Endothelial cell of umbilical vein (primary cell): Measurements from ENCODE around the gene CTNND1. TPM values are rescaled to one million over a fixed set of nuclear protein-coding genes. Genes with fewer than 3 reads are reported as not detected.

Source experiments
- BruUV-seq: library from RNA; stranded (reverse); fragments of 400-500 nt; replicated peaks from 2 replicates; lab custom pipeline; 2021; lab: Mats Ljungman, UMichigan
- CTCF ChIA-PET: fragments of 300-600, 350-600 bp; sonication (Branson Sonifier 250); formaldehyde crosslinking; loops from one replicate; lab custom pipeline; 2021; ENCODE audit warnings: antibody characterized with exemption, inconsistent platforms; lab: Charles Lee
- POLR2A ChIA-PET: fragments of 300-600, 350-600 bp; sonication (Branson Sonifier 250); formaldehyde crosslinking; loops from one replicate; lab custom pipeline; 2021; ENCODE audit warnings: antibody characterized with exemption, inconsistent platforms; lab: Charles Lee
- DNase-seq: peaks from one replicate; pipeline ENCODE4 v3.0.0-alpha.2; 2011; ENCODE audit warnings: low read depth, low spot score
- FAIRE-seq: peaks from 2 replicates; lab custom pipeline; 2011; peaks lifted over from hg19 to GRCh38; lab: Jason Lieb, UNC
- H2AFZ ChIP-seq: 2 replicates; pipeline ENCODE4 v1.6.0; 2012; ENCODE audit warnings: low read depth, low read length, control low read depth, inconsistent platforms
- H3K27ac ChIP-seq: 2 replicates; pipeline ENCODE4 v1.5.1; 2011; ENCODE audit warnings: low read depth, mild to moderate bottlenecking, control low read depth, low read length, moderate library complexity; ENCODE audit not compliant: insufficient read depth
- H3K27me3 ChIP-seq, 2 experiments: 2 replicates each; pipeline versions ENCODE4 v1.6.0 to v1.6.1; 2011; ENCODE audit warnings: low read length in 2 of 2, mixed read lengths in 1 of 2; ENCODE audit not compliant: control insufficient read depth in 2 of 2, insufficient read depth in 2 of 2
- H3K36me3 ChIP-seq, 2 experiments: 2 replicates in 1 of 2; 3 replicates in 1 of 2; pipeline ENCODE4 v1.5.1; 2011; ENCODE audit warnings: low read length in 2 of 2, mild to moderate bottlenecking in 1 of 2, moderate library complexity in 1 of 2; ENCODE audit not compliant: control insufficient read depth in 2 of 2, insufficient read depth in 2 of 2; ENCODE audit errors: extremely low read depth in 1 of 2
- H3K4me1 ChIP-seq: 3 replicates; pipeline ENCODE4 v1.5.1; 2011; ENCODE audit warnings: mild to moderate bottlenecking, low read length; ENCODE audit not compliant: control insufficient read depth, insufficient read depth; ENCODE audit errors: extremely low read depth
- H3K4me2 ChIP-seq: 2 replicates; pipeline ENCODE4 v1.6.1; 2011; ENCODE audit warnings: low read length, control low read depth, mixed read lengths; ENCODE audit not compliant: insufficient read depth
- H3K4me3 ChIP-seq, 3 experiments: fragments of 200-600 bp in 1 of 3; sonication (generic), shearing (Covaris generic) in 1 of 3; replicated peaks in 1 of 3; 2 replicates each; pipeline ENCODE4 v1.5.1; 2011 to 2016; ENCODE audit warnings: control low read depth in 3 of 3, low read length in 3 of 3, mild to moderate bottlenecking in 2 of 3, inconsistent platforms in 1 of 3, low read depth in 1 of 3, moderate library complexity in 1 of 3; ENCODE audit not compliant: insufficient read depth in 1 of 3
- H3K79me2 ChIP-seq: 2 replicates; pipeline ENCODE4 v1.6.0; 2012; ENCODE audit warnings: low read length, inconsistent platforms; ENCODE audit not compliant: control insufficient read depth, insufficient read depth
- H3K9ac ChIP-seq: replicated peaks from 2 replicates; pipeline ENCODE3; 2011; ENCODE audit warnings: low read length, control low read depth; ENCODE audit not compliant: insufficient read depth; ENCODE audit errors: extremely low read depth
- H3K9me1 ChIP-seq: replicated peaks from 3 replicates; pipeline ENCODE4 v1.6.0; 2011; ENCODE audit warnings: mild to moderate bottlenecking, low read length; ENCODE audit not compliant: control insufficient read depth, insufficient read depth; ENCODE audit errors: extremely low read depth
- H3K9me3 ChIP-seq: replicated peaks from 2 replicates; pipeline ENCODE4 v1.5.1; 2012; ENCODE audit warnings: low read length, inconsistent platforms; ENCODE audit not compliant: control insufficient read depth, insufficient read depth
- H4K20me1 ChIP-seq: replicated peaks from 2 replicates; pipeline ENCODE3; 2011; ENCODE audit warnings: mild to moderate bottlenecking, low read length; ENCODE audit not compliant: control insufficient read depth, insufficient read depth; ENCODE audit errors: extremely low read depth
- CTCF ChIP-seq, 2 donors: IDR thresholded peaks; 1 replicate in 1 of 2; 2 replicates in 1 of 2; pipeline ENCODE4 v1.5.1; 2011; ENCODE audit warnings: low read length in 2 of 2, mild to moderate bottlenecking in 2 of 2, moderate library complexity in 2 of 2, control low read depth in 1 of 2, inconsistent platforms in 1 of 2, low read depth in 1 of 2; ENCODE audit not compliant: insufficient read depth in 1 of 2; ENCODE audit errors: extremely low read depth in 1 of 2
- FOS ChIP-seq: IDR thresholded peaks from 2 replicates; pipeline ENCODE4 v1.6.1; 2011; ENCODE audit warnings: mild to moderate bottlenecking, low read length, moderate library complexity, borderline replicate concordance; ENCODE audit not compliant: insufficient read depth
- GATA2 ChIP-seq: IDR thresholded peaks from 2 replicates; pipeline ENCODE4 v1.7.0; 2011; ENCODE audit warnings: low read depth, mild to moderate bottlenecking, moderate library complexity, mixed read lengths, low read length; ENCODE audit not compliant: insufficient read length, insufficient read depth
- JUN ChIP-seq: IDR thresholded peaks from 2 replicates; pipeline ENCODE4 v1.6.1; 2011; ENCODE audit warnings: borderline replicate concordance, low read depth; ENCODE audit not compliant: insufficient read length, insufficient read depth
- MYC ChIP-seq: IDR thresholded peaks from one replicate; pipeline ENCODE4 v1.6.1; 2011; ENCODE audit warnings: mild to moderate bottlenecking, low read depth, low read length
- POLR2A ChIP-seq: IDR thresholded peaks from 2 replicates; pipeline ENCODE4 v1.6.1; 2012; ENCODE audit warnings: low read depth, mild to moderate bottlenecking, control low read depth, low read length
- POLR2AphosphoS5 ChIP-seq: IDR thresholded peaks from 2 replicates; pipeline ENCODE4 v1.6.1; 2012; ENCODE audit warnings: low read depth, mild to moderate bottlenecking, control low read depth, low read length, moderate library complexity; ENCODE audit not compliant: insufficient read depth
- dilution Hi-C: fragments of 300-500 bp; cut with MboI; formaldehyde crosslinking; loops from one replicate; pipeline ENCODE4 v1.15.0; 2019; ENCODE audit warnings: low sequenced_read_pairs; ENCODE audit not compliant: extremely low pct_ligation_motif_present
- intact Hi-C: fragments of 100-400 bp; cut with micrococcal nuclease; formaldehyde crosslinking; loops from one replicate; pipeline ENCODE4 v1.10.0; 2022
- polyA plus RNA-seq, 4 experiments: library from polyadenylated mRNA; depleted of rRNA in 3 of 4; stranded (reverse) in 3 of 4; unstranded in 1 of 4; fragments of >200 nt; gene quantifications; 2 replicates each; pipeline versions ENCODE4 v1.2.1 to v1.2.3, GENCODE V29; 2011 to 2012; ENCODE audit warnings: missing spikeins in 1 of 4
- total RNA-seq: library from RNA; stranded (reverse); gene quantifications from 2 replicates; pipeline ENCODE4 v1.2.3, GENCODE V29; 2021

The CTNND1 gene
- total and polyA plus RNA-seq, 2 donors (not counting 3 experiments of a cell fraction or from before 2014, with no cell fraction given) = 152 to 268 TPM

DNA sequence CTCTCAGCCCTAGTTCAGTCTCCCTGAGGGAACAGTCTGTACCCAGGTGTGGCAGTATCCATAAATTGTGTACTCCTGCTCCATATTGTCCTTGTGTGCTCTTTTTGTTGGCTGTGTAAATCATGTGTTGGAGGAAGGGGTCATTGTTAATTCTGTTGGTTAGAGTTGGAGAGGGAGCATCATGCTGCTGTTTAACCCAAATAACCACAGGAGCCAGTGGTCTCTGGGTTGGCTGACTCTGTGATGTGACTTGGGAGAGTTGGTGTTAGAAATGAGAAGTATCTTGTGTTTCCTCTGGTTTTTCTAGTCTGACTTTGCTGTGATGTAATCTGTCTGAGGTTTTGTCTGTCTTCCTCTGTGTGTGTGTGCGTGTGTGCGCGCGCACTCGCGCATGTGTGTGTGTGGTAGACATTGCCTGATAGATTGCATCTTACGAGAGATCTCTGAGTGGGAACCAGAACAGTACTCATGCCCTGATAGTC, 30.5 kb downstream of the CTNND1 start:
- intact Hi-C loops (loop anchor here (2.0 kb wide), 1 partner anchor 13 kb away; no protein-coding TSS in a partner anchor), dilution Hi-C loops (no loop called here)
- peaks cover 14 to 16% of the 10 kb centered on the region in 2 experiments for H3K36me3 ChIP-seq
- no peak for TF ChIP-seq POLR2A
- peak; percentile 30 for TF ChIP-seq GATA2
- H4K20me1 ChIP-seq = peaks cover 9% of the 10 kb centered on the region
- no TSS peak for BruUV-seq
- no peaks in the 10 kb centered on the region for H3K9me3 ChIP-seq
- no peaks in the 10 kb centered on the region for H3K9me1 ChIP-seq
- H3K4me1 ChIP-seq = peaks cover 33% of the 10 kb centered on the region
- DNase-seq (peak; percentile 46), FAIRE-seq (no peak)
- ChIA-PET CTCF (interaction anchor here (0.7 to 2.4 kb wide), 6 partner anchors 9 to 43 kb away, joined by 3 to 13 read pairs (median 5); partner anchors contain the start of gene BTBD18), POLR2A (interaction anchor here (1.2 kb wide), 1 partner anchor 14 kb away, joined by 7 read pairs; no protein-coding TSS in a partner anchor)
- no peak overlapping the region for H3K9ac ChIP-seq
- no peaks in the 10 kb centered on the region for H3K27me3 ChIP-seq
- peaks cover 93% of the 10 kb centered on the region for H3K79me2 ChIP-seq
- no peak overlapping the region for H2AFZ ChIP-seq
- no peak overlapping the region for H3K4me3 ChIP-seq
- peak overlapping the region; percentile 55 for H3K27ac ChIP-seq
- peak overlapping the region; percentile 41 for H3K4me2 ChIP-seq

DNA sequence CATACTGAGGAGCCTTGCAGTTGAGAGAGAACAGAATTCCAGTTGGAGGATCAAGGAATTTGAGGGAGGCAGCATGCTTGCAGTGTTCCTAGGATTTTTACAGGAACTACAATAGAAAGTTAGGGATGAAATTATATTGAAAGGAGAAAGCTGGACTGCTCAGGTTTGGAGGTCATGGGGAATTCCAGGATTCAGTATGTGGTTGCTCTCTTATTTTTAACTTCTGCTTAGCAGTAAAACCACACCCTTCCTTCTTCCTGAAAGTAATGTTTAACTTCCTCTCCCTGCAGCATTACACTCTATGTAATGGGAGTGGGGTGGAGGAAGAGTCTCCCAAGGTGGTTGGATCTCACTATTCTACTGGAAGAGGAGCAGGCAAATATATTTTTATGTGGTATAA, 31.3 kb downstream of the CTNND1 start:
- peaks cover 33% of the 10 kb centered on the region for H3K4me1 ChIP-seq
- H4K20me1 ChIP-seq = peaks cover 4% of the 10 kb centered on the region
- no peaks in the 10 kb centered on the region for H3K9me1 ChIP-seq
- no peaks in the 10 kb centered on the region for H3K27me3 ChIP-seq
- TF ChIP-seq CTCF (IDR thresholded peaks at IDR 0.05; ENCODE audit: extremely low read depth in 1 of 2, insufficient read depth in 1 of 2, low read depth in 1 of 2, low read length in 2 of 2) (no peak), MYC (no peak), GATA2 (no peak), JUN (no peak), POLR2AphosphoS5 (peak; percentile 27), POLR2A (no peak), FOS (no peak)
- no peak overlapping the region for H3K27ac ChIP-seq
- H3K9me3 ChIP-seq = no peaks in the 10 kb centered on the region
- H3K79me2 ChIP-seq = peaks cover 88% of the 10 kb centered on the region
- BruUV-seq = no TSS peak
- no peak overlapping the region for H3K4me3 ChIP-seq
- POLR2A ChIA-PET = interaction anchor here (1.2 kb wide), 1 partner anchor 15 kb away, joined by 7 read pairs; no protein-coding TSS in a partner anchor
- CTCF ChIA-PET = interaction anchor here (1.4 to 2.4 kb wide), 3 partner anchors 8 to 42 kb away, joined by 4 to 13 read pairs (median 6); partner anchors contain the start of gene BTBD18
- FAIRE-seq (peak; percentile 86), DNase-seq (peak; percentile 58)
- dilution Hi-C loops = no loop called here
- peak overlapping the region; percentile 41 for H3K4me2 ChIP-seq
- no peak overlapping the region for H3K9ac ChIP-seq
- no peak overlapping the region for H2AFZ ChIP-seq
- peaks cover 14 to 16% of the 10 kb centered on the region in 2 experiments for H3K36me3 ChIP-seq
- intact Hi-C loops = loop anchor here (1.0 to 2.0 kb wide), 2 partner anchors 14 to 32 kb away; partner anchors contain the start of gene CTNND1
